ENCODE results near the gene SAMD4A. TPM values are rescaled to one million over a fixed set of nuclear protein-coding genes. Genes with fewer than 3 reads are reported as not detected.
"Not testable (repeated sequence)": the region's sequence is repeated elsewhere in the genome, so short reads cannot be mapped to it uniquely, and the experiment has no call there.

SAMD4A gene
- polyA plus RNA-seq, 4 donors, result 2.7 to 9.6 (median 3.5) TPM

- Histone ChIP-seq H3K4me1 (ENCODE audit: control insufficient read depth in 3 of 3, insufficient read depth in 2 of 3, low read depth in 1 of 3, low read length in 2 of 3) (peaks cover 0 to 4% (median 0%) of the 10 kb centered on the region in 3 donors), H3K9me3 (ENCODE audit: control insufficient read depth in 2 of 2, insufficient read depth in 1 of 2, low read depth in 1 of 2, low read length in 1 of 2) (peaks cover 0 to 15% of the 10 kb centered on the region in 2 donors), H3K36me3 (ENCODE audit: control insufficient read depth in 3 of 3, insufficient read depth in 2 of 3, low read depth in 1 of 3, low read length in 3 of 3) (no peaks in the 10 kb centered on the region), H3K4me3 (ENCODE audit: low read depth in 1 of 3, low read length in 3 of 3) (no peak overlapping the region), H3K27me3 (ENCODE audit: control insufficient read depth in 3 of 3, insufficient read depth in 3 of 3, low read length in 3 of 3) (peaks cover 0 to 2% (median 0%) of the 10 kb centered on the region in 3 donors), H3K27ac (ENCODE audit: low read depth in 1 of 3, low read length in 2 of 3) (no peak overlapping the region)
- DNase-seq, result no peak
- no peak for FAIRE-seq
- WGBS, 3 donors, result 48 to 72% (median 67%) methylated on average over 4 of the region's 4 CpGs
Measured at GRCh38 chr14:54797986-54798385, 231.1 kb downstream of the SAMD4A start.

DNA sequence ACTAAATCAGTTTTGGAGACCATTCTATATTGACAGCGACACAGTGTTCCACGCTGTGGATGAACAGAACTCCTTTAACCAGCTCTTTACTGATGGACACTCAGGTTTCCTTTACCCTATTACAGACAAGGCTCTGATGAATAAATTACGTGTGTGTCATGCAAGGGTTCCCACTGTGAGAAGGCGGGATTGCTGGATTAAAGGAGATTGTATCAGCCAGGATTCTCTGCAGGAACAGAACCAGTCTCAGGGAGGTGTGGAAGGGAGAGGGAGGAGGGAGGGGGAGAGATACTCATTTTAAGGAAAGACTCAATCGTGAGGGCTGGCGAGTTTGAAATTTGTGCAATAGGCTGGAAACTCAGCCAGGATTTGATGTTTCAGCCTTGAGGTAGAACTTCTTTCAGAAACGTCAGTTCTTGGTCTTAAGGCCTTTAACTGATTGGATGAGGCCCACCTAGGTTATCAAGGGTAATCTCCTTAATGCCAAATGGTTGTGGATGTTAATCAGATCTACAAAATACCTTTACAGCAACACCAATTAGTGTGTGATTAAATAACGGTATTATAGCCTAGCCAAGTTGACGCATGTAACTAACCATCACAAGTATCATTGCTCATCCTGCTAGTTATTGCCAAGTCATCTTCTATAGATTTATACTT lies 231.7 kb downstream of the SAMD4A start:
- H3K4me1 ChIP-seq (ENCODE audit: control insufficient read depth in 3 of 3, insufficient read depth in 2 of 3, low read depth in 1 of 3, low read length in 2 of 3), result peaks cover 0 to 10% (median 0%) of the 10 kb centered on the region in 3 donors
- H3K4me3 ChIP-seq (ENCODE audit: low read depth in 1 of 3, low read length in 3 of 3), result no peak overlapping the region
- 86 to 90% (median 87%) methylated on average over 9 of the region's 9 CpGs for WGBS, 3 donors
- H3K27me3 ChIP-seq (ENCODE audit: control insufficient read depth in 3 of 3, insufficient read depth in 3 of 3, low read length in 3 of 3), result peaks cover 0 to 2% (median 0%) of the 10 kb centered on the region in 3 donors
- no peak for FAIRE-seq
- no peaks in the 10 kb centered on the region for H3K36me3 ChIP-seq (ENCODE audit: control insufficient read depth in 3 of 3, insufficient read depth in 2 of 3, low read depth in 1 of 3, low read length in 3 of 3)
- DNase-seq, result no peak
- peaks cover 0 to 15% of the 10 kb centered on the region in 2 donors for H3K9me3 ChIP-seq (ENCODE audit: control insufficient read depth in 2 of 2, insufficient read depth in 1 of 2, low read depth in 1 of 2, low read length in 1 of 2)
- no peak overlapping the region for H3K27ac ChIP-seq (ENCODE audit: low read depth in 1 of 3, low read length in 2 of 3)

DNA sequence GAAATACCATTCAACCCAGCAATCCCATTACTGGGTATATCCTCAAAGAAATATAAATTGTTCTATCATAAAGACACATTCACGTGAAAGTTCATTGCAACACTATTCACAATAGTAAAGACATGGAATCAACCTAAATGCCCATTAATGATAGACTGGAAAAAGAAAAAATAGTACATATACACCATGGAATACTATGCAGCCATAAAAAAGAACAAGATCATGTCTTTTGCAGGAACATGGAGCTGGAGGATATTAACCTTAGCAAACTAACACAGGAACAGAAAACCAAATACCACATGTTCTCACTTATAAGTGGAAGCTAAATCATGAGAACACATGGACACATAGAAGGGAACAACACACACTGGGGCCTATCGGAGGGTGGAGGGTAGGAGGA lies 234.6 kb downstream of the SAMD4A start:
- not testable (repeated sequence) for H3K27ac ChIP-seq (ENCODE audit: low read depth in 1 of 3, low read length in 2 of 3); H3K9me3 ChIP-seq (ENCODE audit: control insufficient read depth in 2 of 2, insufficient read depth in 1 of 2, low read depth in 1 of 2, low read length in 1 of 2); H3K36me3 ChIP-seq (ENCODE audit: control insufficient read depth in 3 of 3, insufficient read depth in 2 of 3, low read depth in 1 of 3, low read length in 3 of 3); DNase-seq; FAIRE-seq; H3K27me3 ChIP-seq (ENCODE audit: control insufficient read depth in 3 of 3, insufficient read depth in 3 of 3, low read length in 3 of 3); H3K4me3 ChIP-seq (ENCODE audit: low read depth in 1 of 3, low read length in 3 of 3)
- H3K4me1 ChIP-seq (ENCODE audit: control insufficient read depth in 3 of 3, insufficient read depth in 2 of 3, low read depth in 1 of 3, low read length in 2 of 3), result peaks cover 0 to 17% (median 0%) of the 10 kb centered on the region in 3 donors
- 92 to 93% (median 92%) methylated on average over 2 of the region's 2 CpGs for WGBS, 3 donors

DNA sequence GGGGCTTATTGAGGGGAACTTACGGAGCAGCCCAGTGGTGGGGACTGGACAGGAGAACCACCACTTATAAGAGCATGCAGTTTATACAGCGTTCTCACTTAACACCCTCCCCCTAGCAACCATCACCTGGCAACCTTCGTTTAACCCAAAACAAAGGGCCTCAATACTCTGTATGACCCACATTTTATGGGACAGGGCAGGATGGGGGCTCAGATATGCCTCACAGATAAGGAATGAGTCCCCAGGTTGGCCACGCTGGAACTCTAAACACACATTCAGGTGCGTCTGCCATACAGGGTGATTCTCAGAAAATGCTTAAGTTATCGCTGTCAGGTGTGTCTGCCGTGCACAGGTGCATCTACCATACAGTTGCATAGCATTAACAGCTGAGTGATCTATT lies 236.5 kb downstream of the SAMD4A start:
- peak in 1 of 2 donors; percentile 80 for DNase-seq
- Histone ChIP-seq H3K4me1 (ENCODE audit: control insufficient read depth in 3 of 3, insufficient read depth in 2 of 3, low read depth in 1 of 3, low read length in 2 of 3) (peaks cover 0 to 17% (median 0%) of the 10 kb centered on the region in 3 donors), H3K36me3 (ENCODE audit: control insufficient read depth in 3 of 3, insufficient read depth in 2 of 3, low read depth in 1 of 3, low read length in 3 of 3) (no peaks in the 10 kb centered on the region), H3K4me3 (ENCODE audit: low read depth in 1 of 3, low read length in 3 of 3) (no peak overlapping the region), H3K27ac (ENCODE audit: low read depth in 1 of 3, low read length in 2 of 3) (peak overlapping the region in 1 of 3 donors; percentile 19), H3K9me3 (ENCODE audit: control insufficient read depth in 2 of 2, insufficient read depth in 1 of 2, low read depth in 1 of 2, low read length in 1 of 2) (no peaks in the 10 kb centered on the region), H3K27me3 (ENCODE audit: control insufficient read depth in 3 of 3, insufficient read depth in 3 of 3, low read length in 3 of 3) (no peaks in the 10 kb centered on the region)
- WGBS, 3 donors, result 32 to 61% (median 43%) methylated on average over 7 of the region's 7 CpGs
- no peak for FAIRE-seq

DNA sequence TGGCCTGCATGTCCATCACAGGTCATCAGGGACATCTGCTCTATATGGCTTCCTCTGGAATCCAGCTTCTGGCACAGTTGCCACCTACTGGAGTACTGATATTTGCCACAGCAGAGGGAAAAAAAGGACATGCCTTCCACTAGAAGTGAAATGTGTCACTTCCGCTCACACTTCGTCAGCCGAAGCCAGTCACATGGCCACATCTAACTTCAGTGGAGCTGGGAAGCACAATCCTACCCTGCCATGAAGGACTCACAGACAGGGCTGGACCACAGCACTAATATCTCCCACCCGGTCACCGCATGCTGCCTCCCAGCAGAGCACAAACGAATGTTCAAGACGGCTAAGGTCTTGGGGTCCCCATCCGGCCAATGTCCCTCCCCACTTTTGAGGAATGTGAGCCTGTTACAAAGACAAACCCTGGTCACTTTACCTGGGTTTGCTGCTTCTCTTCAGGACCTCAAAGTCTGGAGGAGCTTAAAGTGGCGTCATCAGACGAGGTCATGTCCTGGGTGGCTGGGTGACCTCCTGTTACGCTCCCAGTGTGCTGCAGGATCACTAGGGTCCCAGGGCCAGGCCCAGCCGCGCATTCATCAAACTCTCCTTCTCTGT lies 237.1 kb downstream of the SAMD4A start:
- Histone ChIP-seq H3K36me3 (ENCODE audit: control insufficient read depth in 3 of 3, insufficient read depth in 2 of 3, low read depth in 1 of 3, low read length in 3 of 3) (no peaks in the 10 kb centered on the region), H3K27ac (ENCODE audit: low read depth in 1 of 3, low read length in 2 of 3) (no peak overlapping the region), H3K4me1 (ENCODE audit: control insufficient read depth in 3 of 3, insufficient read depth in 2 of 3, low read depth in 1 of 3, low read length in 2 of 3) (peaks cover 0 to 17% (median 0%) of the 10 kb centered on the region in 3 donors), H3K4me3 (ENCODE audit: low read depth in 1 of 3, low read length in 3 of 3) (no peak overlapping the region), H3K9me3 (ENCODE audit: control insufficient read depth in 2 of 2, insufficient read depth in 1 of 2, low read depth in 1 of 2, low read length in 1 of 2) (no peaks in the 10 kb centered on the region), H3K27me3 (ENCODE audit: control insufficient read depth in 3 of 3, insufficient read depth in 3 of 3, low read length in 3 of 3) (no peaks in the 10 kb centered on the region)
- 87 to 94% (median 89%) methylated on average over 13 of the region's 13 CpGs for WGBS, 3 donors
- no peak for DNase-seq
- no peak for FAIRE-seq

DNA sequence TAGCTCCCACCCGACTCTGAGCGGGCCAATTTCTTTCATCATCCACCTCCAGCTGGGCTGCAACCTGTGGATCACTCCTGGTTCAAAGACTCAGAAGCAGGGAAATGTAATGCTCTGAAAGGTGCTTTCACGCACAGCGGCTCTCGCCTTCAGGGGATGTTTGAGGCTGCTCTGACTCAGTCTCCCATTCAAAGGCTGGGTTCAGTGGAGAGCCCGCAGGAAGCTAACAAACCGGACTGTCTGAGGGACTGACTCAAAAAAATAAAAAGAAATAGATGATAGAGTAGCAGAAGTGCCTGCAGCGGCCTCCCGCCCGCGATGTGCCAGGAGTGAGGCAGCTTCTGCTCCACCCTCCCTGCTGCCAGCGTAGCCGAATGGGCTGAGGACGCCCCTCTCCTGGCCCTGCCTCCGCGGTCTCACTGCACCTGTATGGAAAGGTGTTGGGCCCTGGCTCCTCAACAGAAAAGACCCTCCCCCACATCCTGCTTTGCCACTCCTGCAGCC lies 237.7 kb downstream of the SAMD4A start:
- FAIRE-seq, result no peak
- Histone ChIP-seq H3K27ac (ENCODE audit: low read depth in 1 of 3, low read length in 2 of 3) (no peak overlapping the region), H3K4me1 (ENCODE audit: control insufficient read depth in 3 of 3, insufficient read depth in 2 of 3, low read depth in 1 of 3, low read length in 2 of 3) (peaks cover 0 to 17% (median 0%) of the 10 kb centered on the region in 3 donors), H3K4me3 (ENCODE audit: low read depth in 1 of 3, low read length in 3 of 3) (no peak overlapping the region), H3K9me3 (ENCODE audit: control insufficient read depth in 2 of 2, insufficient read depth in 1 of 2, low read depth in 1 of 2, low read length in 1 of 2) (no peaks in the 10 kb centered on the region), H3K27me3 (ENCODE audit: control insufficient read depth in 3 of 3, insufficient read depth in 3 of 3, low read length in 3 of 3) (no peaks in the 10 kb centered on the region), H3K36me3 (ENCODE audit: control insufficient read depth in 3 of 3, insufficient read depth in 2 of 3, low read depth in 1 of 3, low read length in 3 of 3) (no peaks in the 10 kb centered on the region)
- DNase-seq, result no peak
- WGBS, 3 donors, result 79 to 88% (median 81%) methylated on average over 16 of the region's 16 CpGs

- Histone ChIP-seq H3K4me3 (ENCODE audit: low read depth in 1 of 3, low read length in 3 of 3) (no peak overlapping the region), H3K4me1 (ENCODE audit: control insufficient read depth in 3 of 3, insufficient read depth in 2 of 3, low read depth in 1 of 3, low read length in 2 of 3) (peaks cover 0 to 17% (median 0%) of the 10 kb centered on the region in 3 donors), H3K27ac (ENCODE audit: low read depth in 1 of 3, low read length in 2 of 3) (no peak overlapping the region), H3K36me3 (ENCODE audit: control insufficient read depth in 3 of 3, insufficient read depth in 2 of 3, low read depth in 1 of 3, low read length in 3 of 3) (no peaks in the 10 kb centered on the region), H3K27me3 (ENCODE audit: control insufficient read depth in 3 of 3, insufficient read depth in 3 of 3, low read length in 3 of 3) (no peaks in the 10 kb centered on the region), H3K9me3 (ENCODE audit: control insufficient read depth in 2 of 2, insufficient read depth in 1 of 2, low read depth in 1 of 2, low read length in 1 of 2) (no peaks in the 10 kb centered on the region)
- 74 to 79% (median 78%) methylated on average over 6 of the region's 6 CpGs for WGBS, 3 donors
- no peak for FAIRE-seq
- DNase-seq, result no peak
Measured at GRCh38 chr14:54805070-54805444, 238.1 kb downstream of the SAMD4A start.

- DNase-seq (peak; percentile 74 to 90), FAIRE-seq (no peak)
- no peak overlapping the region for H3K4me3 ChIP-seq (ENCODE audit: low read depth in 1 of 3, low read length in 3 of 3)
- H3K36me3 ChIP-seq (ENCODE audit: control insufficient read depth in 3 of 3, insufficient read depth in 2 of 3, low read depth in 1 of 3, low read length in 3 of 3), result no peaks in the 10 kb centered on the region
- H3K4me1 ChIP-seq (ENCODE audit: control insufficient read depth in 3 of 3, insufficient read depth in 2 of 3, low read depth in 1 of 3, low read length in 2 of 3), result peaks cover 0 to 17% (median 0%) of the 10 kb centered on the region in 3 donors
- WGBS, 3 donors, result 31 to 40% (median 36%) methylated on average over 23 of the region's 23 CpGs
- no peak overlapping the region for H3K27ac ChIP-seq (ENCODE audit: low read depth in 1 of 3, low read length in 2 of 3)
- H3K27me3 ChIP-seq (ENCODE audit: control insufficient read depth in 3 of 3, insufficient read depth in 3 of 3, low read length in 3 of 3), result no peaks in the 10 kb centered on the region
- H3K9me3 ChIP-seq (ENCODE audit: control insufficient read depth in 2 of 2, insufficient read depth in 1 of 2, low read depth in 1 of 2, low read length in 1 of 2), result no peaks in the 10 kb centered on the region
Measured at GRCh38 chr14:54805445-54806322, 238.8 kb downstream of the SAMD4A start.

Measured in small intestine (tissue), 7 donors.